Esophagus (tissue), 2 donors: ENCODE measurements around the gene AFF3. TPM values are rescaled to one million over a fixed set of nuclear protein-coding genes. Genes with fewer than 3 reads are reported as not detected.

ENCODE experiments used
- H3K27ac ChIP-seq, 2 donors: one replicate each; pipeline ENCODE4 v1.5.1; 2013; ENCODE audit warnings: low read depth in 2 of 2, mild to moderate bottlenecking in 2 of 2, inconsistent platforms in 1 of 2, low read length in 1 of 2, moderate library complexity in 1 of 2
- H3K27me3 ChIP-seq, 2 donors: one replicate each; pipeline ENCODE4 v1.6.1; 2013; ENCODE audit warnings: low read length in 2 of 2, control low read depth in 1 of 2, mild to moderate bottlenecking in 1 of 2; ENCODE audit not compliant: insufficient read depth in 2 of 2, control insufficient read depth in 1 of 2
- H3K36me3 ChIP-seq, 2 donors: one replicate each; pipeline ENCODE4 v1.6.1; 2013; ENCODE audit warnings: low read length in 1 of 2; ENCODE audit not compliant: control insufficient read depth in 2 of 2, insufficient read depth in 2 of 2
- H3K4me1 ChIP-seq, 2 donors: one replicate each; pipeline ENCODE4 v1.6.1; 2013; ENCODE audit warnings: low read length in 1 of 2; ENCODE audit not compliant: control insufficient read depth in 2 of 2, insufficient read depth in 2 of 2
- H3K4me3 ChIP-seq, 2 donors: one replicate each; pipeline ENCODE4 v1.5.1; 2013; ENCODE audit warnings: low read length in 2 of 2, mild to moderate bottlenecking in 2 of 2, low read depth in 1 of 2, moderate library complexity in 1 of 2
- H3K9me3 ChIP-seq, 2 donors: one replicate each; pipeline ENCODE4 v1.6.1; 2013; ENCODE audit warnings: mild to moderate bottlenecking in 2 of 2, low read depth in 1 of 2, low read length in 1 of 2, moderate library complexity in 1 of 2; ENCODE audit not compliant: control insufficient read depth in 2 of 2, insufficient read depth in 1 of 2
- WGBS, 2 donors: extraction: QIAGEN DNeasy Blood & Tissue Kit; methylation state at CpG; one replicate each; pipeline ENCODE4 v1.1.7; 2013; 5-methylcytosine and 5-hydroxymethylcytosine counted together
- polyA plus RNA-seq, 2 donors: library from polyadenylated mRNA; stranded (reverse); fragments of 200-250 nt; gene quantifications; one replicate each; pipeline ENCODE4 v1.2.3, GENCODE V29; 2013
- donor health status: healthy with polysubstance abuse.
- donor health status: Bipolar disorder and iron deficiency.

Gene AFF3
- polyA plus RNA-seq, 2 donors, result 1.0 to 1.1 TPM

GRCh38 chr2:99638791-99639190 is 503.6 kb downstream of the AFF3 start:
- Histone ChIP-seq H3K9me3 (no peaks in the 10 kb centered on the region), H3K27me3 (no peaks in the 10 kb centered on the region), H3K27ac (no peak overlapping the region), H3K36me3 (no peaks in the 10 kb centered on the region), H3K4me1 (no peaks in the 10 kb centered on the region), H3K4me3 (no peak overlapping the region)
- WGBS, 2 donors, result 73 to 79% methylated on average over 4 of the region's 4 CpGs

- H3K36me3 ChIP-seq, result no peaks in the 10 kb centered on the region
- H3K9me3 ChIP-seq, result peaks cover 0 to 6% of the 10 kb centered on the region in 2 donors
- no peak overlapping the region for H3K4me3 ChIP-seq
- H3K4me1 ChIP-seq, result no peaks in the 10 kb centered on the region
- whole genome bisulfite sequencing, 2 donors, result 44 to 65% methylated on average over 7 of the region's 7 CpGs
- no peak overlapping the region for H3K27ac ChIP-seq
- H3K27me3 ChIP-seq, result no peaks in the 10 kb centered on the region
These were observed 505.2 kb downstream of the AFF3 start for GRCh38 chr2:99637159-99637697.

GRCh38 chr2:99636144-99637034 is 506.0 kb downstream of the AFF3 start:
- H3K27me3 ChIP-seq, result no peaks in the 10 kb centered on the region
- no peaks in the 10 kb centered on the region for H3K4me1 ChIP-seq
- H3K4me3 ChIP-seq, result no peak overlapping the region
- peaks cover 0 to 6% of the 10 kb centered on the region in 2 donors for H3K9me3 ChIP-seq
- H3K27ac ChIP-seq, result no peak overlapping the region
- H3K36me3 ChIP-seq, result no peaks in the 10 kb centered on the region
- 51 to 57% methylated on average over 19 of the region's 19 CpGs for WGBS, 2 donors

- Histone ChIP-seq H3K4me3 (no peak overlapping the region), H3K36me3 (no peaks in the 10 kb centered on the region), H3K4me1 (no peaks in the 10 kb centered on the region), H3K27me3 (no peaks in the 10 kb centered on the region), H3K27ac (no peak overlapping the region), H3K9me3 (peaks cover 0 to 6% of the 10 kb centered on the region in 2 donors)
- WGBS, 2 donors, result 91 to 92% methylated on average over 4 of the region's 4 CpGs
These were observed 506.7 kb downstream of the AFF3 start for GRCh38 chr2:99635710-99636109.

- Histone ChIP-seq H3K27ac (no peak overlapping the region), H3K9me3 (peaks cover 0 to 6% of the 10 kb centered on the region in 2 donors), H3K4me3 (no peak overlapping the region), H3K4me1 (no peaks in the 10 kb centered on the region), H3K36me3 (no peaks in the 10 kb centered on the region), H3K27me3 (no peaks in the 10 kb centered on the region)
- WGBS, 2 donors, result 92 to 93% methylated on average over 2 of the region's 2 CpGs
These were observed 508.2 kb downstream of the AFF3 start for GRCh38 chr2:99634234-99634633.

GRCh38 chr2:99631700-99632099 is 510.7 kb downstream of the AFF3 start:
- H3K4me3 ChIP-seq, result no peak overlapping the region
- H3K27ac ChIP-seq, result no peak overlapping the region
- H3K36me3 ChIP-seq, result no peaks in the 10 kb centered on the region
- H3K27me3 ChIP-seq, result no peaks in the 10 kb centered on the region
- H3K9me3 ChIP-seq, result peaks cover 0 to 6% of the 10 kb centered on the region in 2 donors
- WGBS, 2 donors, result 86 to 90% methylated on average over 3 of the region's 3 CpGs
- H3K4me1 ChIP-seq, result no peaks in the 10 kb centered on the region

GRCh38 chr2:99629320-99629719 is 513.1 kb downstream of the AFF3 start:
- Histone ChIP-seq H3K4me1 (no peaks in the 10 kb centered on the region), H3K4me3 (no peak overlapping the region), H3K9me3 (peaks cover 0 to 6% of the 10 kb centered on the region in 2 donors), H3K27me3 (no peaks in the 10 kb centered on the region), H3K27ac (no peak overlapping the region), H3K36me3 (no peaks in the 10 kb centered on the region)
- WGBS, 2 donors, result 88 to 91% methylated on average over 5 of the region's 5 CpGs

GRCh38 chr2:99626158-99626557 is 516.2 kb downstream of the AFF3 start:
- H3K9me3 ChIP-seq, result no peaks in the 10 kb centered on the region
- H3K4me3 ChIP-seq, result no peak overlapping the region
- no peaks in the 10 kb centered on the region for H3K36me3 ChIP-seq
- no peaks in the 10 kb centered on the region for H3K4me1 ChIP-seq
- H3K27me3 ChIP-seq, result no peaks in the 10 kb centered on the region
- 56 to 71% methylated on average over 1 of the region's 1 CpG for WGBS, 2 donors
- no peak overlapping the region for H3K27ac ChIP-seq

GRCh38 chr2:99624677-99625076 is 517.7 kb downstream of the AFF3 start:
- Histone ChIP-seq H3K27me3 (no peaks in the 10 kb centered on the region), H3K27ac (no peak overlapping the region), H3K36me3 (no peaks in the 10 kb centered on the region), H3K4me1 (no peaks in the 10 kb centered on the region), H3K4me3 (no peak overlapping the region), H3K9me3 (no peaks in the 10 kb centered on the region)
- WGBS, 2 donors, result 52 to 74% methylated on average over 10 of the region's 10 CpGs

- H3K27me3 ChIP-seq, result no peaks in the 10 kb centered on the region
- H3K4me3 ChIP-seq, result no peak overlapping the region
- 86 to 91% methylated on average over 5 of the region's 5 CpGs for WGBS, 2 donors
- no peaks in the 10 kb centered on the region for H3K4me1 ChIP-seq
- no peaks in the 10 kb centered on the region for H3K9me3 ChIP-seq
- no peaks in the 10 kb centered on the region for H3K36me3 ChIP-seq
- H3K27ac ChIP-seq, result no peak overlapping the region
These were observed 518.8 kb downstream of the AFF3 start for GRCh38 chr2:99623613-99624012.
